Keratinocyte (primary cell): ENCODE measurements around the gene DACT2.
"Not testable (repeated sequence)": the region's sequence is repeated elsewhere in the genome, so short reads cannot be mapped to it uniquely, and the experiment has no call there.

Experiments
- EZH2 ChIP-seq: IDR thresholded peaks from one replicate; pipeline ENCODE4 v1.6.1; 2012; ENCODE audit warnings: inconsistent platforms, mild to moderate bottlenecking, low read length, moderate library complexity
- TF ChIP-seq, protein P1 (sequence below), 3 experiments: IDR thresholded peaks in 1 of 3; conservative IDR thresholded peaks in 1 of 3; optimal IDR thresholded peaks in 1 of 3; 2 replicates in 2 of 3; 3 replicates in 1 of 3; pipeline versions ENCODE3 to v1.5.1; 2011; ENCODE audit warnings: low read length in 3 of 3, mild to moderate bottlenecking in 3 of 3, moderate library complexity in 2 of 3, control low read depth in 1 of 3, inconsistent platforms in 1 of 3; ENCODE audit not compliant: insufficient read depth in 2 of 3; ENCODE audit errors: extremely low read depth in 1 of 3

GRCh38 chr6:168312125-168312507 is 7.5 kb downstream of the DACT2 start:
- TF ChIP-seq, protein P1, sequence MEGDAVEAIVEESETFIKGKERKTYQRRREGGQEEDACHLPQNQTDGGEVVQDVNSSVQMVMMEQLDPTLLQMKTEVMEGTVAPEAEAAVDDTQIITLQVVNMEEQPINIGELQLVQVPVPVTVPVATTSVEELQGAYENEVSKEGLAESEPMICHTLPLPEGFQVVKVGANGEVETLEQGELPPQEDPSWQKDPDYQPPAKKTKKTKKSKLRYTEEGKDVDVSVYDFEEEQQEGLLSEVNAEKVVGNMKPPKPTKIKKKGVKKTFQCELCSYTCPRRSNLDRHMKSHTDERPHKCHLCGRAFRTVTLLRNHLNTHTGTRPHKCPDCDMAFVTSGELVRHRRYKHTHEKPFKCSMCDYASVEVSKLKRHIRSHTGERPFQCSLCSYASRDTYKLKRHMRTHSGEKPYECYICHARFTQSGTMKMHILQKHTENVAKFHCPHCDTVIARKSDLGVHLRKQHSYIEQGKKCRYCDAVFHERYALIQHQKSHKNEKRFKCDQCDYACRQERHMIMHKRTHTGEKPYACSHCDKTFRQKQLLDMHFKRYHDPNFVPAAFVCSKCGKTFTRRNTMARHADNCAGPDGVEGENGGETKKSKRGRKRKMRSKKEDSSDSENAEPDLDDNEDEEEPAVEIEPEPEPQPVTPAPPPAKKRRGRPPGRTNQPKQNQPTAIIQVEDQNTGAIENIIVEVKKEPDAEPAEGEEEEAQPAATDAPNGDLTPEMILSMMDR (optimal IDR thresholded peaks at IDR 0.05 in 1 of 3, IDR thresholded peaks at IDR 0.05 in 1 of 3, conservative IDR thresholded peaks at IDR 0.05 in 1 of 3; ENCODE audit: extremely low read depth in 1 of 3, insufficient read depth in 2 of 3, low read length in 3 of 3) = not testable (repeated sequence)
- TF ChIP-seq EZH2 = not testable (repeated sequence)
